Breast epithelium (tissue), 4 donors: ENCODE results near the gene WDR18. TPM values are rescaled to one million over a fixed set of nuclear protein-coding genes. Genes with fewer than 3 reads are reported as not detected.

Source experiments
- DNase-seq, 2 donors: peaks; one replicate each; pipeline ENCODE4 v3.0.0-alpha.2; 2019; ENCODE audit warnings: low spot score in 2 of 2
- H3K27ac ChIP-seq, 2 donors: fragments of 200-600 bp; sonication (generic) in 1 of 2; one replicate each; pipeline ENCODE4 v1.5.1; 2016 to 2019; ENCODE audit warnings: mild to moderate bottlenecking in 1 of 2
- H3K27me3 ChIP-seq, 2 donors: fragments of 200-600 bp; sonication (generic) in 1 of 2; one replicate each; pipeline versions ENCODE4 v1.5.1 to v1.6.0; 2017 to 2019; ENCODE audit warnings: control low read depth in 1 of 2, mild to moderate bottlenecking in 1 of 2
- H3K36me3 ChIP-seq: fragments of 200-600 bp; one replicate; pipeline ENCODE4 v1.5.1; 2019
- H3K4me1 ChIP-seq, 2 donors: fragments of 200-600 bp; sonication (generic); one replicate each; pipeline ENCODE4 v1.5.1; 2016 to 2019; ENCODE audit warnings: control low read depth in 1 of 2
- H3K4me3 ChIP-seq, 3 donors: fragments of 200-600 bp; sonication (generic); 1 replicate in 2 of 3; 2 replicates in 1 of 3; pipeline ENCODE4 v1.5.1; 2016 to 2019; ENCODE audit warnings: mild to moderate bottlenecking in 3 of 3, moderate library complexity in 2 of 3
- H3K9me3 ChIP-seq, 2 donors: fragments of 200-600 bp; sonication (generic) in 1 of 2; one replicate each; pipeline ENCODE4 v1.5.1; 2016 to 2019; ENCODE audit warnings: control low read depth in 1 of 2
- POLR2A ChIP-seq: fragments of 450-650 bp; IDR thresholded peaks from one replicate; pipeline ENCODE4 v1.6.1; 2016; ENCODE audit warnings: antibody characterized with exemption, mild to moderate bottlenecking, moderate library complexity
- POLR2AphosphoS5 ChIP-seq, 3 donors: sonication (generic); formaldehyde crosslinking; IDR thresholded peaks; one replicate each; pipeline ENCODE4 v1.6.1; 2017; ENCODE audit warnings: antibody characterized with exemption in 3 of 3
- intact Hi-C: fragments of 100-400 bp; cut with DNase I; formaldehyde crosslinking; loops from one replicate; pipeline ENCODE4 v1.15.1; 2023; ENCODE audit warnings: low total_unique reads
- total RNA-seq, 3 donors: library from RNA; depleted of rRNA; stranded (reverse); fragments of >200 nt; gene quantifications; one replicate each; pipeline ENCODE4 v1.1.0, GENCODE V29; 2016
- TF ChIP-seq, protein P1 (sequence below), 3 donors: fragments of 450-650 bp; IDR thresholded peaks; one replicate each; pipeline ENCODE4 v1.5.1; 2016 to 2017; ENCODE audit warnings: antibody characterized with exemption in 3 of 3, mild to moderate bottlenecking in 3 of 3, moderate library complexity in 3 of 3

The WDR18 gene
- total RNA-seq, 3 donors from 2014 or later: 19.2 to 69.2 (median 49.8) TPM

GRCh38 chr19:938233-938923 lies 45.8 kb upstream of the WDR18 start:
- Histone ChIP-seq H3K9me3 (no peaks in the 10 kb centered on the region), H3K36me3 (no peaks in the 10 kb centered on the region), H3K27me3 (no peaks in the 10 kb centered on the region), H3K4me3 (no peak overlapping the region), H3K27ac (no peak overlapping the region), H3K4me1 (peaks cover 1 to 8% of the 10 kb centered on the region in 2 donors)
- no peak for DNase-seq
- intact Hi-C loops: no loop called here
- TF ChIP-seq POLR2A: no peak
- TF ChIP-seq, protein P1, sequence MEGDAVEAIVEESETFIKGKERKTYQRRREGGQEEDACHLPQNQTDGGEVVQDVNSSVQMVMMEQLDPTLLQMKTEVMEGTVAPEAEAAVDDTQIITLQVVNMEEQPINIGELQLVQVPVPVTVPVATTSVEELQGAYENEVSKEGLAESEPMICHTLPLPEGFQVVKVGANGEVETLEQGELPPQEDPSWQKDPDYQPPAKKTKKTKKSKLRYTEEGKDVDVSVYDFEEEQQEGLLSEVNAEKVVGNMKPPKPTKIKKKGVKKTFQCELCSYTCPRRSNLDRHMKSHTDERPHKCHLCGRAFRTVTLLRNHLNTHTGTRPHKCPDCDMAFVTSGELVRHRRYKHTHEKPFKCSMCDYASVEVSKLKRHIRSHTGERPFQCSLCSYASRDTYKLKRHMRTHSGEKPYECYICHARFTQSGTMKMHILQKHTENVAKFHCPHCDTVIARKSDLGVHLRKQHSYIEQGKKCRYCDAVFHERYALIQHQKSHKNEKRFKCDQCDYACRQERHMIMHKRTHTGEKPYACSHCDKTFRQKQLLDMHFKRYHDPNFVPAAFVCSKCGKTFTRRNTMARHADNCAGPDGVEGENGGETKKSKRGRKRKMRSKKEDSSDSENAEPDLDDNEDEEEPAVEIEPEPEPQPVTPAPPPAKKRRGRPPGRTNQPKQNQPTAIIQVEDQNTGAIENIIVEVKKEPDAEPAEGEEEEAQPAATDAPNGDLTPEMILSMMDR (IDR thresholded peaks at IDR 0.05): no peak
- no peak for TF ChIP-seq POLR2AphosphoS5 (IDR thresholded peaks at IDR 0.05)

DNA sequence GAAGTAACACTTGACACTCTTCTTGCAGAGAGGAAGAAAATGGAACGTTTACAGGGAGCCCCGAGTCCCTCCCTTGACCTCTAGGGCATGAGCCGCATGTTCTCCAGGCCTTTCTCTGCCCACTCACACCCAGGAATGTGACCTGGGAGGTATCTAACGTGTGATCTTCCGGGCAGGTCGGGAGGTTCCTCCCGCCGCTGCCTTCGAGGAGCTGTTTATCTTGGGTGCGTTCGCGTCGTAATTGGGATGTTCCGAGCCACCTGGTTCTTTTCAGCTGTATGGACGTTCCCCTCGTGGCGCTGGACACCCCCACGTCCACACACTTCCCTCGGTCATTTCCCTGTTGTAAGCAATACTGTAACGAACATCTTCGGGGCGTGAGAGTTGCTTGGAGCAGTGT lies 44.7 kb upstream of the WDR18 start:
- TF ChIP-seq, protein P1 (IDR thresholded peaks at IDR 0.05): no peak
- no peak for TF ChIP-seq POLR2AphosphoS5 (IDR thresholded peaks at IDR 0.05)
- TF ChIP-seq POLR2A: no peak
- Histone ChIP-seq H3K27ac (no peak overlapping the region), H3K4me1 (peaks cover 0 to 6% of the 10 kb centered on the region in 2 donors), H3K36me3 (no peaks in the 10 kb centered on the region), H3K4me3 (no peak overlapping the region), H3K9me3 (no peaks in the 10 kb centered on the region), H3K27me3 (no peaks in the 10 kb centered on the region)
- intact Hi-C loops: no loop called here
- DNase-seq: no peak

GRCh38 chr19:939922-940321 lies 44.2 kb upstream of the WDR18 start:
- peaks cover 0 to 5% of the 10 kb centered on the region in 2 donors for H3K4me1 ChIP-seq
- H3K36me3 ChIP-seq: no peaks in the 10 kb centered on the region
- TF ChIP-seq POLR2AphosphoS5 (IDR thresholded peaks at IDR 0.05): no peak
- no peak for TF ChIP-seq POLR2A
- TF ChIP-seq, protein P1 (IDR thresholded peaks at IDR 0.05): no peak
- H3K9me3 ChIP-seq: no peaks in the 10 kb centered on the region
- intact Hi-C loops: no loop called here
- H3K4me3 ChIP-seq: no peak overlapping the region
- peak overlapping the region in 1 of 2 donors; percentile 80 for H3K27ac ChIP-seq
- no peaks in the 10 kb centered on the region for H3K27me3 ChIP-seq
- DNase-seq: no peak

DNA sequence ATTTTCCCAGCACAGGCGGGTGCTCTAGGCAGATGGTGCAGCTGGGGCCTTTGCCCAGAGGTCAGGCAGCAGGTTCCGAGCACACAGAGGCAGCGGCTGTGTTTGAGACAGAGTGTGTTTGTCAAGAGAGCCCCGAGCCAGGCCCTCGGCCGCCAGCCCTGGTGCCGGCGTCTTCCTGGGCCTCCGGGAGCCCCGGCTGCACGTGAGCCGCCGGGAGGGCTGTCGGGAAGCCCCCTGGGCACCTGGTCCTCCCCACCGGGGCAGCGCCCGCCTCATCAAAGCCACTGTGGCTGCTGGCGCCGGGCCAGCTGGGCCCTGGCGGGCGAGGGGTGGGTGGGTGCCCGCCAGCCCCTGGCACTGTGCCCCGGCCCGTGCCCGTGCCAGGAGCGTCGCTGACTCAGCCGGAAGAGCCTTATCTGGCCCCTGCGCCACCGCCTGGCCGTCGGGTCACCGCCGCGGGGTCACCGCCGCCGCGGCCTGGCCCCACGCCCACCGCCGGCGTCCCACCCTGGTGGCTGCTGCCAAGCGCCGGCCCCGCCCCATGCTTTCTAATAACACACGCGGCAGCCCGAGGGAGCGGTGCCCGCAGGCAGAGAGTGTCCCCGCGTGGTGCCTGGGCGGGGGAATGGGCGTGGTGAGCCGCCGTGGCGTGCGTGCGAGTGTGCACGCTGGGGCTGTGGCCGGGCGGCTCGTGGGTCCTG lies 43.4 kb upstream of the WDR18 start:
- intact Hi-C loops: no loop called here
- no peaks in the 10 kb centered on the region for H3K27me3 ChIP-seq
- no peak for TF ChIP-seq POLR2A
- peak in 1 of 3 donors; percentile 21 for TF ChIP-seq POLR2AphosphoS5 (IDR thresholded peaks at IDR 0.05)
- peak overlapping the region in 2 of 3 donors; percentile 52 to 64 for H3K4me3 ChIP-seq
- no peaks in the 10 kb centered on the region for H3K9me3 ChIP-seq
- peaks cover 0 to 5% of the 10 kb centered on the region in 2 donors for H3K4me1 ChIP-seq
- peak overlapping the region; percentile 76 to 80 for H3K27ac ChIP-seq
- DNase-seq: peak; percentile 42 to 72
- H3K36me3 ChIP-seq: no peaks in the 10 kb centered on the region

- H3K27ac ChIP-seq: peak overlapping the region; percentile 76 to 80
- peaks cover 0 to 5% of the 10 kb centered on the region in 2 donors for H3K4me1 ChIP-seq
- no peaks in the 10 kb centered on the region for H3K27me3 ChIP-seq
- H3K4me3 ChIP-seq: peak overlapping the region in 2 of 3 donors; percentile 52 to 64
- no peaks in the 10 kb centered on the region for H3K9me3 ChIP-seq
- TF ChIP-seq, protein P1 (IDR thresholded peaks at IDR 0.05): no peak
- peak in 1 of 3 donors; percentile 12 for TF ChIP-seq POLR2AphosphoS5 (IDR thresholded peaks at IDR 0.05)
- intact Hi-C loops: no loop called here
- no peak for DNase-seq
- H3K36me3 ChIP-seq: no peaks in the 10 kb centered on the region
Observed at GRCh38 chr19:941292-942132, 42.6 kb upstream of the WDR18 start.
